Astrocyte (in vitro differentiated cells and primary cell): ENCODE results near the gene PPP1R12A. TPM values are rescaled to one million over a fixed set of nuclear protein-coding genes. Genes with fewer than 3 reads are reported as not detected.
"Not testable (repeated sequence)": the region's sequence is repeated elsewhere in the genome, so short reads cannot be mapped to it uniquely, and the experiment has no call there.

ENCODE experiments used
- DNase-seq: peaks from one replicate; pipeline ENCODE4 v3.0.0-alpha.2; 2010; ENCODE audit warnings: low read depth
- FAIRE-seq: peaks from 2 replicates; lab custom pipeline; 2011; peaks lifted over from hg19 to GRCh38; lab: Jason Lieb, UNC
- H2AFZ ChIP-seq: 2 replicates; pipeline ENCODE4 v1.6.0; 2012; ENCODE audit warnings: low read depth, low read length, inconsistent platforms
- H3K27ac ChIP-seq: 2 replicates; pipeline ENCODE4 v1.5.1; 2011; ENCODE audit warnings: low read depth, low read length, inconsistent platforms
- H3K27me3 ChIP-seq: 2 replicates; pipeline ENCODE4 v1.6.0; 2011; ENCODE audit warnings: low read length, inconsistent platforms; ENCODE audit not compliant: insufficient read depth
- H3K36me3 ChIP-seq: 2 replicates; pipeline ENCODE4 v1.5.1; 2011; ENCODE audit warnings: low read length, inconsistent platforms; ENCODE audit not compliant: insufficient read depth
- H3K4me1 ChIP-seq: 2 replicates; pipeline ENCODE4 v1.5.1; 2011; ENCODE audit warnings: low read length, inconsistent platforms; ENCODE audit not compliant: insufficient read depth
- H3K4me2 ChIP-seq: 2 replicates; pipeline ENCODE4 v1.6.0; 2012; ENCODE audit warnings: low read length, inconsistent platforms
- H3K4me3 ChIP-seq: 2 replicates; pipeline ENCODE4 v1.5.1; 2011; ENCODE audit warnings: low read depth, mild to moderate bottlenecking, low read length, inconsistent platforms; ENCODE audit not compliant: insufficient read depth
- H3K79me2 ChIP-seq: 2 replicates; pipeline ENCODE4 v1.6.0; 2012; ENCODE audit warnings: mild to moderate bottlenecking, low read length, inconsistent platforms; ENCODE audit not compliant: insufficient read depth
- H3K9ac ChIP-seq: 2 replicates; pipeline ENCODE4 v1.6.0; 2012; ENCODE audit warnings: mild to moderate bottlenecking, low read length, inconsistent platforms
- H3K9me3 ChIP-seq: 2 replicates; pipeline ENCODE4 v1.5.1; 2012; ENCODE audit warnings: low read depth, mild to moderate bottlenecking, low read length, inconsistent platforms; ENCODE audit not compliant: insufficient read depth
- H4K20me1 ChIP-seq: 2 replicates; pipeline ENCODE4 v1.6.0; 2012; ENCODE audit warnings: low read length, inconsistent platforms; ENCODE audit not compliant: insufficient read depth
- H3K27ac Mint-ChIP-seq: one replicate; pipeline ENCODE4 v1.8.0; 2021; ENCODE audit warnings: mild to moderate bottlenecking, mixed read lengths; ENCODE audit not compliant: unreplicated experiment
- H3K27me3 Mint-ChIP-seq: one replicate; pipeline ENCODE4 v1.8.0; 2021; ENCODE audit warnings: low read depth, mixed read lengths; ENCODE audit not compliant: unreplicated experiment
- H3K36me3 Mint-ChIP-seq: one replicate; pipeline ENCODE4 v1.8.0; 2021; ENCODE audit warnings: low read depth, mixed read lengths; ENCODE audit not compliant: unreplicated experiment
- H3K4me1 Mint-ChIP-seq: one replicate; pipeline ENCODE4 v1.8.0; 2021; ENCODE audit warnings: low read depth, mixed read lengths; ENCODE audit not compliant: unreplicated experiment
- H3K4me3 Mint-ChIP-seq: one replicate; pipeline ENCODE4 v1.8.0; 2021; ENCODE audit warnings: mild to moderate bottlenecking, moderate library complexity, mixed read lengths; ENCODE audit not compliant: unreplicated experiment
- H3K9me3 Mint-ChIP-seq: one replicate; pipeline ENCODE4 v1.8.0; 2021; ENCODE audit warnings: mild to moderate bottlenecking, mixed read lengths; ENCODE audit not compliant: unreplicated experiment
- EZH2 ChIP-seq: IDR thresholded peaks from 2 replicates; pipeline ENCODE4 v1.6.1; 2012; ENCODE audit warnings: mild to moderate bottlenecking, low read length, inconsistent platforms; ENCODE audit not compliant: insufficient read depth
- total RNA-seq: library from RNA; stranded (reverse); gene quantifications from 2 replicates; pipeline ENCODE4 v1.2.1, GENCODE V29; 2021
- TF ChIP-seq, protein P1 (sequence below): IDR thresholded peaks from 2 replicates; pipeline ENCODE4 v1.5.1; 2011; ENCODE audit warnings: low read depth, mild to moderate bottlenecking, inconsistent platforms, low read length, moderate library complexity; ENCODE audit not compliant: insufficient read depth

Gene PPP1R12A
- total RNA-seq, 1 donor from 2014 or later, result 115 TPM

DNA sequence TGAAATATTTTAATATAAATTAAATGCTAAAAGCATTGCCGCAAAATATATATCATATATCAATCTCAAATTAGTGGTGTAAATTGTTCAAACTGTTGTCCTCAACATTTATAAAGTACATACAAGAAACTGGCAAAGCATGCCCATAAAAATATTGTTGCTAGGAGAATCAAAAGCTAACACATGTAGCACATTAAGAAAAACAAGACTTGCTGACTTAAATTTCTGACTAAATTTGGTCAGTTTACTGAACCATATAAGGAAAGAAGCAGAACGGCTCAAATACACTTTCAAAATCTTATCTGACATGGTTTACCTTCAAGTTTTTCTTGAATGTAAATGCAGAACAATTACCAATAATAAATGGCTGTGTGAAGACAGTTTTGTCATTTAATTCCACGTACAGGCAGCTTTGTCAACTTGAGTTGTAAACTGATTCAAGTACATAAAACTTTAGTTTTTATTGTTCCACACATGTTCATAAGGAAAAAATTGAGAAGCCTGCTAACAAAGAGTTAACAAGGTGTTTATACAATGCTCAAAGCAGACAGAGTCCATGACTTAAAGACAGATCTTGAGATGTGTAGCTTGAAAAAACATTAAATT, 50.4 kb downstream of the PPP1R12A start:
- Histone ChIP-seq H3K4me2 (no peak overlapping the region), H3K36me3 (no peaks in the 10 kb centered on the region), H3K9me3 (no peaks in the 10 kb centered on the region), H3K4me3 (no peak overlapping the region), H4K20me1 (peaks cover 71% of the 10 kb centered on the region), H2AFZ (no peak overlapping the region), H3K27ac (peak overlapping the region; percentile 6), H3K79me2 (peaks cover 100% of the 10 kb centered on the region), H3K4me1 (peaks cover 15% of the 10 kb centered on the region), H3K27me3 (no peaks in the 10 kb centered on the region), H3K9ac (no peak overlapping the region)
- Mint-ChIP-seq H3K27ac (no peak overlapping the region), H3K4me1 (peaks cover 61% of the 10 kb centered on the region), H3K4me3 (no peak overlapping the region), H3K9me3 (no peaks in the 10 kb centered on the region), H3K27me3 (no peaks in the 10 kb centered on the region), H3K36me3 (peaks cover 3% of the 10 kb centered on the region)
- DNase-seq (no peak), FAIRE-seq (no peak)
- no peak for TF ChIP-seq EZH2
- TF ChIP-seq, protein P1, sequence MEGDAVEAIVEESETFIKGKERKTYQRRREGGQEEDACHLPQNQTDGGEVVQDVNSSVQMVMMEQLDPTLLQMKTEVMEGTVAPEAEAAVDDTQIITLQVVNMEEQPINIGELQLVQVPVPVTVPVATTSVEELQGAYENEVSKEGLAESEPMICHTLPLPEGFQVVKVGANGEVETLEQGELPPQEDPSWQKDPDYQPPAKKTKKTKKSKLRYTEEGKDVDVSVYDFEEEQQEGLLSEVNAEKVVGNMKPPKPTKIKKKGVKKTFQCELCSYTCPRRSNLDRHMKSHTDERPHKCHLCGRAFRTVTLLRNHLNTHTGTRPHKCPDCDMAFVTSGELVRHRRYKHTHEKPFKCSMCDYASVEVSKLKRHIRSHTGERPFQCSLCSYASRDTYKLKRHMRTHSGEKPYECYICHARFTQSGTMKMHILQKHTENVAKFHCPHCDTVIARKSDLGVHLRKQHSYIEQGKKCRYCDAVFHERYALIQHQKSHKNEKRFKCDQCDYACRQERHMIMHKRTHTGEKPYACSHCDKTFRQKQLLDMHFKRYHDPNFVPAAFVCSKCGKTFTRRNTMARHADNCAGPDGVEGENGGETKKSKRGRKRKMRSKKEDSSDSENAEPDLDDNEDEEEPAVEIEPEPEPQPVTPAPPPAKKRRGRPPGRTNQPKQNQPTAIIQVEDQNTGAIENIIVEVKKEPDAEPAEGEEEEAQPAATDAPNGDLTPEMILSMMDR, result no peak

- H3K9me3 ChIP-seq, result no peaks in the 10 kb centered on the region
- peak overlapping the region; percentile 55 for H3K27ac ChIP-seq
- H2AFZ ChIP-seq, result no peak overlapping the region
- Mint-ChIP-seq H3K27ac (peak overlapping the region; percentile 26), H3K4me3 (no peak overlapping the region), H3K36me3 (peaks cover 5% of the 10 kb centered on the region), H3K4me1 (peaks cover 50% of the 10 kb centered on the region), H3K27me3 (no peaks in the 10 kb centered on the region), H3K9me3 (no peaks in the 10 kb centered on the region)
- H4K20me1 ChIP-seq, result peaks cover 71% of the 10 kb centered on the region
- no peaks in the 10 kb centered on the region for H3K27me3 ChIP-seq
- H3K4me3 ChIP-seq, result no peak overlapping the region
- no peaks in the 10 kb centered on the region for H3K36me3 ChIP-seq
- H3K79me2 ChIP-seq, result peaks cover 100% of the 10 kb centered on the region
- H3K4me2 ChIP-seq, result peak overlapping the region; percentile 62
- H3K4me1 ChIP-seq, result peaks cover 15% of the 10 kb centered on the region
- TF ChIP-seq EZH2, result no peak
- TF ChIP-seq, protein P1, result no peak
- H3K9ac ChIP-seq, result peak overlapping the region; percentile 29
- peak; percentile 73 for DNase-seq
- peak; percentile 37 for FAIRE-seq
Measured at GRCh38 chr12:79883216-79883615, 51.7 kb downstream of the PPP1R12A start.

DNA sequence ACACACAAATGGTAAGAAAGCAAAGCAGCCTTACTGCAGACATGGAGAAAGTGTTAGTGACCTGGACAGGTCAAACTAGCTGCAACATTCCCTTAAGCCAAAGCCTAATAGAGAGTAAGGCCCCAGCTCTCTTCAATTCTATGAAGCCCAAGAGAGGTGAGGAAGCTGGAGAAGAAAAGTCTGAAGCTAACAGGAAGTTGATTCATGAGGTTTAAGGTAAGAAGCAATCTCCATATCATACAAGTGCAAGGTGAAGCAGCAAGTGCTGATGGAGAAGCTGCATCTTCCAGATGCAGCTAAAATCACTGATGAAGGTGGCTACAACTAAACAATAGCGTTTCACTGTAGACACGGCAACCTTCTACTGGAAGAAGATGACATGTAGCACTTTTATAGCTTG, 53.5 kb downstream of the PPP1R12A start:
- Mint-ChIP-seq H3K36me3 (peaks cover 10% of the 10 kb centered on the region), H3K27me3 (no peaks in the 10 kb centered on the region), H3K4me3 (no peak overlapping the region), H3K4me1 (peaks cover 38% of the 10 kb centered on the region), H3K9me3 (no peaks in the 10 kb centered on the region), H3K27ac (peak overlapping the region; percentile 14)
- Histone ChIP-seq H3K27me3 (no peaks in the 10 kb centered on the region), H3K27ac (no peak overlapping the region), H3K4me1 (peaks cover 15% of the 10 kb centered on the region), H3K36me3 (no peaks in the 10 kb centered on the region), H3K4me3 (no peak overlapping the region), H4K20me1 (peaks cover 74% of the 10 kb centered on the region), H2AFZ (no peak overlapping the region), H3K79me2 (peaks cover 100% of the 10 kb centered on the region), H3K4me2 (no peak overlapping the region), H3K9me3 (no peaks in the 10 kb centered on the region), H3K9ac (no peak overlapping the region)
- DNase-seq (no peak), FAIRE-seq (no peak)
- TF ChIP-seq, protein P1, result no peak
- no peak for TF ChIP-seq EZH2

DNA sequence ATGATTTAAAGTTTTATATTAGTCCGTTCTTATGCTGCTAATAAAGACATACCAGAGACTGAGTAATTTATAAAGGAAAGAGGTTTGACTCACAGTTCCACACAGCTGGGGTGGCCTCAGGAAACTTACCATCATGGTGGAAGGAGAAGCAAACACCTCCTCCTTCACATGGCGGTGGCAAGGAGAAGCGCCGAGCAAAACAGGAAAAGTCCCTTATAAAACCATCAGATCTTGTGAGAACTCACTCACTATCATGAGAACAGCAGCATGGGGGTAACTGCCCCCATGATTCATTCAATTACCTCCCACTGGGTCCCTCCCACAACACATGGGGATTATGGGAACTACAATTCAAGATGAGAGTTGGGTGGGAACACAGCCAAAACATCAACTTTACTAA, 56.4 kb downstream of the PPP1R12A start:
- not testable (repeated sequence) for H3K9me3 ChIP-seq, H3K27me3 ChIP-seq, FAIRE-seq, DNase-seq, H3K27ac ChIP-seq, H3K27ac Mint-ChIP-seq, H3K4me3 ChIP-seq, H2AFZ ChIP-seq, H3K9ac ChIP-seq, H3K36me3 ChIP-seq, H3K27me3 Mint-ChIP-seq, H3K4me2 ChIP-seq, H3K4me1 ChIP-seq, H3K9me3 Mint-ChIP-seq, H3K4me3 Mint-ChIP-seq
- Mint-ChIP-seq H3K4me1 (peaks cover 40% of the 10 kb centered on the region), H3K36me3 (peaks cover 12% of the 10 kb centered on the region)
- Histone ChIP-seq H4K20me1 (peaks cover 89% of the 10 kb centered on the region), H3K79me2 (peaks cover 100% of the 10 kb centered on the region)
